ENCODE data around the gene ZNF534. TPM values are rescaled to one million over a fixed set of nuclear protein-coding genes. Genes with fewer than 3 reads are reported as not detected.
A peak's percentile ranks its signal among the peaks of the same experiment; 100 is the strongest.
"Not testable (repeated sequence)": the region's sequence is repeated elsewhere in the genome, so short reads cannot be mapped to it uniquely, and the experiment has no call there.

The ZNF534 gene
- total RNA-seq, 2 experiments from 2014 or later = not detected

- H3K27ac Mint-ChIP-seq, H3K27me3 Mint-ChIP-seq, H3K4me3 Mint-ChIP-seq, H3K4me1 Mint-ChIP-seq, DNase-seq: not testable (repeated sequence)
- peaks cover 38% of the 10 kb centered on the region for H3K9me3 Mint-ChIP-seq
- H3K36me3 Mint-ChIP-seq = peaks cover 33% of the 10 kb centered on the region
These were observed 55.3 kb downstream of the ZNF534 start for GRCh38 chr19:52484111-52484743.

DNA sequence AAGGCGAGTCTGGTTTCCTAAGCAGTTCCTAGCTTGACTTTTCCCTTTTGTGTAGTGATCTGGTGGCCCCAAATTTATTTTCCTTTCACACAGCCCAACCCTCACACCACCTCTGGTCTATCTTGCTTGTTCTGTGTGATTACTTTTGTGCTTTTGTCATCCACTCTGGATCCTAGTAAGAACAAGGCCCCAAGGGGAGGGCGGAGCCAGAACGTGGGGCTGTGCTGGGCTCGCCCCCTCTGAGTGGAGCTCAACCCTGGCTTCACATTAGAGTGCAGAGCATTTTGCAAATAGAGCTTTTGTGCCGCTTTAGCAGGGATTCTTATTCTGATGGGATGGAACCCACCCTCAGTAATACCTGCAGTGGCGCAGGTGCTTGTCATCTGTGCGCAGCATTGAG lies 56.1 kb downstream of the ZNF534 start:
- Mint-ChIP-seq H3K36me3 (peaks cover 33% of the 10 kb centered on the region), H3K9me3 (peaks cover 43% of the 10 kb centered on the region)
- not testable (repeated sequence) for H3K4me1 Mint-ChIP-seq, H3K27me3 Mint-ChIP-seq, DNase-seq, H3K27ac Mint-ChIP-seq, H3K4me3 Mint-ChIP-seq

GRCh38 chr19:52485561-52486240 lies 56.8 kb downstream of the ZNF534 start:
- H3K36me3 Mint-ChIP-seq = peaks cover 30% of the 10 kb centered on the region
- not testable (repeated sequence) for H3K27me3 Mint-ChIP-seq, DNase-seq, H3K4me1 Mint-ChIP-seq, H3K4me3 Mint-ChIP-seq, H3K27ac Mint-ChIP-seq
- H3K9me3 Mint-ChIP-seq = peaks cover 46% of the 10 kb centered on the region

- DNase-seq = peak; percentile 10
- H3K4me3 Mint-ChIP-seq = no peak overlapping the region
These were observed 63.4 kb downstream of the ZNF534 start for GRCh38 chr19:52492201-52492993.

GRCh38 chr19:52492994-52493470 lies 64.1 kb downstream of the ZNF534 start:
- H3K27ac Mint-ChIP-seq = no peak overlapping the region
- no peak overlapping the region for H3K4me3 Mint-ChIP-seq
- peaks cover 56% of the 10 kb centered on the region for H3K36me3 Mint-ChIP-seq
- H3K27me3 Mint-ChIP-seq = peaks cover 6% of the 10 kb centered on the region
- peaks cover 48% of the 10 kb centered on the region for H3K9me3 Mint-ChIP-seq
- H3K4me1 Mint-ChIP-seq = no peaks in the 10 kb centered on the region
- DNase-seq = no peak

More at GRCh38 chr19:52492201-52492993, 63.4 kb downstream of the ZNF534 start:
- H3K27me3 Mint-ChIP-seq = peaks cover 6% of the 10 kb centered on the region
- H3K36me3 Mint-ChIP-seq = peaks cover 50% of the 10 kb centered on the region
- peaks cover 43% of the 10 kb centered on the region for H3K9me3 Mint-ChIP-seq
- no peaks in the 10 kb centered on the region for H3K4me1 Mint-ChIP-seq
- H3K27ac Mint-ChIP-seq = no peak overlapping the region

- no peak for DNase-seq
- Mint-ChIP-seq H3K4me3 (no peak overlapping the region), H3K9me3 (peaks cover 52% of the 10 kb centered on the region), H3K27ac (no peak overlapping the region), H3K36me3 (peaks cover 65% of the 10 kb centered on the region), H3K27me3 (peaks cover 6% of the 10 kb centered on the region), H3K4me1 (no peaks in the 10 kb centered on the region)
These were observed 65.6 kb downstream of the ZNF534 start for GRCh38 chr19:52494518-52494917.

- H3K4me3 Mint-ChIP-seq = no peak overlapping the region
- no peak overlapping the region for H3K27ac Mint-ChIP-seq
- H3K36me3 Mint-ChIP-seq = peaks cover 79% of the 10 kb centered on the region
- H3K9me3 Mint-ChIP-seq = peaks cover 54% of the 10 kb centered on the region
- no peaks in the 10 kb centered on the region for H3K4me1 Mint-ChIP-seq
- H3K27me3 Mint-ChIP-seq = peaks cover under 1% of the 10 kb centered on the region
- no peak for DNase-seq
These were observed 69.6 kb downstream of the ZNF534 start for GRCh38 chr19:52498571-52498970.

DNA sequence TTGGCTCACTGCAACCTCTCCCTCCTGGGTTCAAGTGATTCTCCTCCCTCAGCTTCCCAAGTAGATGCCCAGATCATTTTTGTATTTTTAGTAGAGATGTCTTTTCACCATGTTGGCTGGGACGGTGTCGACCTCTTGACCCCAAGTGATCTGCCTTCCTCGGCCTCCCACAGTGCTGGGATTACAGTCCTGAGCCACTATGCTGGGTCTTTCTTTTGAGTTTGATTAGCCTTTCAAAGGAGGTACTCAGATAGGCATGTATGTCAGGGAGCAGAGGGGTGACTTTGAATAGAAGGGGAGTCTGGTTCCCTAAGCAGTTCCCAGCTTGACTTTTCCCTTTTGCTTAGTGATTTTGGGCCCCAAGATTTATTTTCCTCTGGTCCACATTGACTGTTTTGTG lies 71.5 kb downstream of the ZNF534 start:
- not testable (repeated sequence) for DNase-seq, H3K27me3 Mint-ChIP-seq, H3K4me3 Mint-ChIP-seq, H3K4me1 Mint-ChIP-seq, H3K27ac Mint-ChIP-seq
- Mint-ChIP-seq H3K36me3 (peaks cover 82% of the 10 kb centered on the region), H3K9me3 (peaks cover 56% of the 10 kb centered on the region)

DNA sequence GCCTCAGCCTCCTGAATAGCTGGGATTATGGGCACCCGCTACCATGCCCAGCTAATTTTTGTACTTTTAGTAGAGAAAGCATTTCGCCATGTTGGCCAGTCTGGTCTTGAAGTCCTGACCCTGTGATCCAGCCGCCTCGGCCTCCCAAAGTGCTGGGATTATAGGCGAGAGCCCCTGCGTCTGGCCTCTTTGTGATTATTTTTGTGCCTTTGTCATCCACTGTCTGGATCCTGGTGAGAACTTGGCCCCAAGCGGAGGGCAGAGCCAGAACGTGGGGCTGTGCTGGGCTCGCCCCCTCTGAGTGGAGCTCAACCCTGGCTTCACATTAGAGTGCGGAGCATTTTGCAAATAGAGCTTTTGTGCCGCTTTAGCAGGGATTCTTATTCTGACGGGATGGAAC lies 72.0 kb downstream of the ZNF534 start:
- H3K4me1 Mint-ChIP-seq, H3K27me3 Mint-ChIP-seq, DNase-seq, H3K4me3 Mint-ChIP-seq, H3K27ac Mint-ChIP-seq: not testable (repeated sequence)
- Mint-ChIP-seq H3K9me3 (peaks cover 53% of the 10 kb centered on the region), H3K36me3 (peaks cover 82% of the 10 kb centered on the region)

Other genes with a start within 250 kb of the ZNF534 start
- gene PPP2R1A, start 239.1 kb upstream of the ZNF534 start, total RNA-seq = 100 to 1,000 TPM; 222 to 244 TPM
- 10 to 100 TPM; 28.6 to 31.4 TPM for gene ZNF766, start 159.6 kb upstream of the ZNF534 start, total RNA-seq
- gene ZNF480, start 132.0 kb upstream of the ZNF534 start, total RNA-seq = 1 to 10 TPM; 5.7 to 6.4 TPM
- gene ZNF610, start 92.9 kb upstream of the ZNF534 start, total RNA-seq = 1 to 10 TPM; 2.4 to 2.9 TPM
- gene ZNF880, start 59.2 kb upstream of the ZNF534 start, total RNA-seq = 10 to 100 TPM; 15.0 to 19.9 TPM
- 10 to 100 TPM in 1 of 2 experiments, 1 to 10 TPM in 1; 9.4 to 11.2 TPM for gene ZNF528, start 31.3 kb upstream of the ZNF534 start, total RNA-seq
- 1 to 10 TPM in 1 of 2 experiments, under 1 TPM in 1; 0.93 to 1.1 TPM for gene ZNF578, start 24.4 kb downstream of the ZNF534 start, total RNA-seq
- 10 to 100 TPM; 21.1 to 25.7 TPM for gene ZNF808, start 98.5 kb downstream of the ZNF534 start, total RNA-seq
- 10 to 100 TPM; 18.9 to 19.2 TPM for gene ZNF701, start 141.1 kb downstream of the ZNF534 start, total RNA-seq
- 10 to 100 TPM; 22.0 to 22.5 TPM for gene ZNF83, start 209.2 kb downstream of the ZNF534 start, total RNA-seq

All from activated naive CD8-positive, alpha-beta T cell treated with anti-CD3 and anti-CD28 coated beads for 36 hours (primary cell).